ENCODE results near the gene EXOSC6. TPM values are rescaled to one million over a fixed set of nuclear protein-coding genes. Genes with fewer than 3 reads are reported as not detected.
"Not testable (repeated sequence)": the region's sequence is repeated elsewhere in the genome, so short reads cannot be mapped to it uniquely, and the experiment has no call there.

EXOSC6 gene
- total RNA-seq, 2 donors from 2014 or later: 16.1 to 39.3 TPM

DNA sequence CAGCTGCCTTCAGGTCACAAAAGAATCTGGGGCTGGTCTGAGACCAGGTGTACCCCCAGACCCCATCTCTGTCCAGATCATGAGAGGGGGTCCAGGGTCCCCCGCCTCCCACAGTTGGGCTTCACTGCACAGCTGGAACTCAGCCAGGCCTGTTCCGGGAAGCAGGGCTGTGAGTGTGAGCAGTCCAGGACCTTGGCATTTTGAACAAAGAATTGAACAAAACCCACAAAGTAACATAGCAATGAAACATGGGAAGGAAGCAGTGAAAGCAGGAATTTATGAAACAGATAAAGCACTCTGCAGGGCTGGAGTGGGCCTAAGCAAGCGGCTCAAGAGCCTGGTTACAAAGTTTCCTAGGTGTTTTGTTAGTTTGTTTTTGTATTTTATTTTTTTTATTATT, 53.1 kb downstream of the EXOSC6 start:
- H3K9me3 ChIP-seq; H3K27ac ChIP-seq; DNase-seq (ENCODE audit: low spot score); H3K27me3 ChIP-seq (replicated peaks; ENCODE audit: insufficient read depth); H3K4me3 ChIP-seq; H3K36me3 ChIP-seq; ATAC-seq (ENCODE audit: insufficient number of reproducible peaks, low FRiP score, low read depth); H3K4me1 ChIP-seq (ENCODE audit: control insufficient read depth in 1 of 2, low read depth in 2 of 2): not testable (repeated sequence)

DNA sequence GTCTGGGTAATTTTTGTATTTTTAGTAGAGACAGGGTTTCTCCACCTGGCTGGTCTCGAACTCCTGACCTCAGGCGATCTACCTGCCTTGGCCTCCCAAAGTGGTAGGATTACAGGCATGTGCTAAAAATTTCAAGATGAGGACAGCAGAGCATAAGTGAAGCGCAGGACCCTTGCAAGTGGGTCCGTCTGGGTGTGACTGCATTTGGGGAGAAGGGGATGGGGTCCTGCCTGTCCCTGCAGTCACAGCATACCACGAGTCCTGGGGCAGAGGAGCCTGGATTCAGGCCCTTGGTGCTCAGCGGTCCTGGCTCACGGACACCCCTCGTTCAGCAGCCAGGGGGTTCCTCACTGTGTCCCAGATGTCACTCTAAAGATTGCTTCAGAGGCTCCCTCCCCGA, 53.5 kb downstream of the EXOSC6 start:
- not testable (repeated sequence) for ATAC-seq (ENCODE audit: insufficient number of reproducible peaks, low FRiP score, low read depth); H3K4me3 ChIP-seq; H3K36me3 ChIP-seq; H3K27me3 ChIP-seq (replicated peaks; ENCODE audit: insufficient read depth); H3K9me3 ChIP-seq; H3K4me1 ChIP-seq (ENCODE audit: control insufficient read depth in 1 of 2, low read depth in 2 of 2); H3K27ac ChIP-seq; DNase-seq (ENCODE audit: low spot score)

DNA sequence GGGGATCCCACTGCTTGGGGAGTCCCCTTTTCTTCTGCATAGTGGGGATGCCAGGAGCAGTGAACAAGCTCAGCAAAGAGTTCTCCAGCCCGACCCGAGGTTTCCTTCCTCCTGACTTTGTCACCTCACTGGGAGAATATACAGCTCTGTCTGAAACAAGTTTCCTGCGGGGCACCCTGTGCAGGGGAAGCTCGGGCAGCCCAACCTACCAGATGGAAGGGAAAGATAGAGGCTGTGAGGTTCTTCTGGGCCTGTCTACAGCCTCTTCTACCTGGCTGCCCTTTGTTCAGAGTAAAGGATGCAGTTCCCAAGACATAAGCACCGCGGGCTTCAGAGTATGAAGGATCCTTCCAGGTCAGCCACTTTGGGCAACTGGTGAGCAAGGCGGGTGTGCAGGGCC, 54.1 kb downstream of the EXOSC6 start:
- ATAC-seq (ENCODE audit: insufficient number of reproducible peaks, low FRiP score, low read depth); DNase-seq (ENCODE audit: low spot score): not testable (repeated sequence)

More for the DNA sequence above, 54.1 kb downstream of the EXOSC6 start:
- H3K4me3 ChIP-seq; H3K27ac ChIP-seq; H3K36me3 ChIP-seq; H3K4me1 ChIP-seq (ENCODE audit: control insufficient read depth in 1 of 2, low read depth in 2 of 2); H3K9me3 ChIP-seq; H3K27me3 ChIP-seq (replicated peaks; ENCODE audit: insufficient read depth): not testable (repeated sequence)

Other genes with a start within 250 kb of the EXOSC6 start
- 10 to 100 TPM; 38.0 to 44.6 TPM for gene PDPR, start 137.6 kb downstream of the EXOSC6 start, total RNA-seq
- under 1 TPM in 1 of 2 donors, not detected in 1; 0.68 TPM for gene CLEC18C, start 78.2 kb downstream of the EXOSC6 start, total RNA-seq
- 10 to 100 TPM; 68.0 to 69.4 TPM for gene AARS1, start 37.6 kb upstream of the EXOSC6 start, total RNA-seq
- 10 to 100 TPM; 20.7 to 20.8 TPM for gene DDX19B, start 47.2 kb upstream of the EXOSC6 start, total RNA-seq
- 10 to 100 TPM; 38.7 to 54.4 TPM for gene DDX19A, start 95.0 kb upstream of the EXOSC6 start, total RNA-seq
- gene ST3GAL2, start 187.2 kb upstream of the EXOSC6 start, total RNA-seq: 10 to 100 TPM; 21.0 to 28.4 TPM
- 10 to 100 TPM; 16.1 to 20.4 TPM for gene FCSK, start 202.7 kb upstream of the EXOSC6 start, total RNA-seq

All from thoracic aorta (tissue), 2 donors.